ENCODE results near the gene SPTLC1. TPM values are rescaled to one million over a fixed set of nuclear protein-coding genes. Genes with fewer than 3 reads are reported as not detected.
"Not testable (repeated sequence)": the region's sequence is repeated elsewhere in the genome, so short reads cannot be mapped to it uniquely, and the experiment has no call there.

The SPTLC1 gene
- total RNA-seq, 1 donor from 2014 or later: 23.9 TPM

- ATAC-seq (no peak), DNase-seq (no peak)
- intact Hi-C loops (cut with micrococcal nuclease): no loop called here
These were observed 111.7 kb downstream of the SPTLC1 start for GRCh38 chr9:92003308-92004044.

- intact Hi-C loops (cut with micrococcal nuclease); ATAC-seq; DNase-seq: not testable (repeated sequence)
These were observed 113.3 kb downstream of the SPTLC1 start for GRCh38 chr9:92001948-92002347.

DNA sequence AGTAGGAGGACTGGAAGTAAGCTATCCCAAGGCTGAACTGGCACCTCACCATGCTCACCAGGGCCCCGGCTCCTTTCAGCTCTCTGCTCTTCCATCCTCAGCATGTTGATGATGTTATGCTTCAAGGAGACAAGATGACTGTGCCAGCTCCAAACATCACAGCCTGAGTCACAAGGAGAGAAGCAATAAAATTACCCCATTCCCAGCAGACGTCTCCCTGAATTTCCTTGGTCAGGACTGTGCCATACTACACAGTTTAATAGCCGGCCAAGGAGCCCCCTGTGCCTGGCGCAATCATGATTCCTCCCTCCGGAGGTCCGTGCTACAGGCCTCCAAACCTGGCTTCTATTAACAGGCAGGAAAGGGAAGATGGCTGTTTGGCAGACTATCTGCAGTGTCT is 114.0 kb downstream of the SPTLC1 start:
- no peak for DNase-seq

GRCh38 chr9:91995000-91995655 is 120.1 kb downstream of the SPTLC1 start:
- intact Hi-C loops (cut with micrococcal nuclease): no loop called here
- ATAC-seq (no peak), DNase-seq (no peak)

More for the DNA sequence above, 114.0 kb downstream of the SPTLC1 start:
- intact Hi-C loops (cut with micrococcal nuclease): no loop called here
- ATAC-seq: no peak

DNA sequence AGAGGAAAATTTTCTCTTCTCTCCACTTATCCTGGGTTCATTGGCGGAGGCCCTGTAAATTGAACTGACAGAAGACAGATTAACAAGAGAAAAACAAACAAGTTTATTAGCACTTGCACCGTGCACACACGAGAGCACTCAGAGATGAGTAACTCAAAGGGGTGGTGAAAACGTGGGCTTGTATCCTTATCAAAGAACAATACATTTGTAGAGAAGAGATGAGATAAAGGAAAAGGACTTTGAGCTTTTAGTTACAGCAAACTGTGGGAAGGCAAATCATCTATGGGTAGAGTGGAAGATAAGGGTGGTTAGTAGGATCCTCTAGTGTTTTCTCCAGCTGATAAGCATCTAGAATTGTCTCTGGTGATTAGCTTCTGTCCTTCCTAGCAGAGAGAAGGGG is 120.8 kb downstream of the SPTLC1 start:
- intact Hi-C loops (cut with micrococcal nuclease): no loop called here
- no peak for DNase-seq
- no peak for ATAC-seq

GRCh38 chr9:91992461-91993041 is 122.7 kb downstream of the SPTLC1 start:
- DNase-seq (no peak), ATAC-seq (no peak)
- intact Hi-C loops (cut with micrococcal nuclease): no loop called here

DNA sequence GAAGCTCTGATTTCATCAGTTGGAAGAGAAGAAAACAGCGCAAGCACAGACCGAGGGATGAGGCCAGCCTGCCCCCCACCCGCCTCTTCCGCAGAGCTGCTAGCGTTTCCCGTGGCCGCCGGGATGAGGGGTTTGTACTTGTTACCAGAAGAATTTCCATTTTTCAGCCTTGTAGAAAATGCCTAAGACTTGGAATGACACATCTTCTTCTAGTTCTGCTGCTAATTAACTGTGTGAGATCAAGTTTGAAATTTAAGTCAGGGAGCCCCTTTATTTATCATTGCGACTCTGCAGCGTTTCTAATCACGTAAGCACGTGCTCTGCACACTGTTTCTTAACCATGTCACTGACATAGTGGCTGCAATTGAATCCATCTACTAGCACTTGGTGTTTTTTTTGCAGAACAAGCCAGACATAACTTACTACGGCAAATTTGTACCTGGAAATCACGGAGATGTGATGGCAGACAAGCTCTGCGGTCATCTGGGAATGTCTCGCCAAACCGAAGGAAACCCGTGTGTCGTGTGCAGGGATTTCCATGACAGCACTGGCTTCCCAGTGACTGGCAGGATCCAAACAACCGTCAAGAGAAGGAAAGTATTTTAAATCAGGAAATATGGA is 123.4 kb downstream of the SPTLC1 start:
- DNase-seq (no peak), ATAC-seq (no peak)
- intact Hi-C loops (cut with micrococcal nuclease): no loop called here

DNA sequence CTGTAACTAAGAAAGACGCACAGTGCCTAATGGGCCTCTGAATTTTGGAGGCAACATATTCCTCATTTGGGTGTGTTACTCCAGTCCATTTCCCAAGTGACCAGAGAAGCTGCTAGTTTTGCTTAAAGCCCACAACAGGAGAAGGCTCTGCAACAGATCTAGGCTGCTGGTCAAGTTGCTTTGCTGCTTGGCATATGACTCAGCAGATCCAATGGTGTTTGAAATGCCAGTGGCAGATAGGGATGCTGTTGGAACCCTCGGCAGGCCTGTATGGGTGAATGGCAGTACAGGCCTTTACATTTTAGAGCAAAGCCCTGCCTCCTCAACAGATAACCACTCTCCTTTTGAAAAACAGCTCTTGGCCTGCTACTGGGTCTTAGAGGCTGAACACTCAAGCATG is 129.0 kb downstream of the SPTLC1 start:
- DNase-seq: no peak
- intact Hi-C loops (cut with micrococcal nuclease): no loop called here
- no peak for ATAC-seq

DNA sequence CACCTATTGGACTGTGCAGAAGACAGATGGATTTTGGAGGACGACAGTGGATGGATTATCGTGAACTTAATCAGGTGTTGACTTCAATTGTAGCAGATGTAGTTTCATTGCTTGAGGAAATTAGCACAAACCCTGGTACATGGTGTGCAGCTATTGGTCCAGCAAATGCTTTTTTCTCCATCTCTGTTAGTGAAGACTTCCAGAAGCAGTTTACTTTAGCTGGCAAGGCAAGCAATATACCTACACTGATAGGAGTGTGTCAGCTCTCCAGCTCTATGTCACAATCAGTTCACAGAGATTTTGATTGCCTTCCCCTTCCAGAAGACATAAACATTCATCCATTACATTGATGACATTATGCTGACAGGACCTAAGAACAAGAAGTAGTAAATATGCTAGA is 129.5 kb downstream of the SPTLC1 start:
- intact Hi-C loops (cut with micrococcal nuclease): no loop called here
- DNase-seq: no peak
- no peak for ATAC-seq

Other genes starting within 250 kb of the SPTLC1 start
- 0.87 TPM for gene ROR2, start 165.2 kb downstream of the SPTLC1 start, total RNA-seq
- gene IARS1, start 178.3 kb upstream of the SPTLC1 start, total RNA-seq: 55.6 TPM
- gene NOL8, start 209.9 kb upstream of the SPTLC1 start, total RNA-seq: 13.1 TPM
- gene CENPP, start 210.5 kb upstream of the SPTLC1 start, total RNA-seq: 4.3 TPM

All from left ventricle myocardium superior (tissue), 1 donor.